GM23248 (cell line): ENCODE results near the gene ARHGAP10. TPM values are rescaled to one million over a fixed set of nuclear protein-coding genes. Genes with fewer than 3 reads are reported as not detected.

ENCODE experiments used
- DNase-seq: peaks from one replicate; pipeline ENCODE4 v3.0.0-alpha.2; 2015
- H2AFZ ChIP-seq: fragments of 200-600 bp; sonication (generic); 2 replicates; pipeline ENCODE4 v1.6.1; 2016; ENCODE audit warnings: antibody characterized with exemption
- H3F3A ChIP-seq: fragments of 200-600 bp; sonication (generic); 2 replicates; pipeline ENCODE4 v1.6.1; 2016; ENCODE audit warnings: mild to moderate bottlenecking, antibody characterized with exemption, mixed run types; ENCODE audit not compliant: insufficient read depth
- H3K27ac ChIP-seq: fragments of 200-600 bp; sonication (generic); 2 replicates; pipeline ENCODE4 v1.5.1; 2016; ENCODE audit warnings: mild to moderate bottlenecking
- H3K27me3 ChIP-seq: fragments of 200-600 bp; sonication (generic); replicated peaks from 2 replicates; pipeline ENCODE4 v1.6.1; 2016; ENCODE audit warnings: mild to moderate bottlenecking; ENCODE audit not compliant: insufficient read depth
- H3K36me3 ChIP-seq: fragments of 200-600 bp; sonication (generic); 2 replicates; pipeline ENCODE4 v1.6.1; 2016; ENCODE audit warnings: low read depth, mild to moderate bottlenecking
- H3K4me1 ChIP-seq: fragments of 200-600 bp; sonication (generic); 2 replicates; pipeline ENCODE4 v1.6.1; 2016; ENCODE audit warnings: mild to moderate bottlenecking; ENCODE audit not compliant: insufficient read depth
- H3K4me2 ChIP-seq: fragments of 200-600 bp; sonication (generic); one replicate; pipeline ENCODE4 v1.6.1; 2016; ENCODE audit warnings: mild to moderate bottlenecking; ENCODE audit not compliant: unreplicated experiment
- H3K4me3 ChIP-seq: fragments of 200-600 bp; sonication (generic); 2 replicates; pipeline ENCODE4 v1.5.1; 2016; ENCODE audit warnings: mild to moderate bottlenecking
- H3K79me2 ChIP-seq: fragments of 200-600 bp; sonication (generic); 2 replicates; pipeline ENCODE4 v1.6.1; 2016; ENCODE audit warnings: mild to moderate bottlenecking; ENCODE audit not compliant: insufficient read depth
- H3K9ac ChIP-seq: fragments of 200-600 bp; sonication (generic); 2 replicates; pipeline ENCODE4 v1.6.1; 2016; ENCODE audit warnings: mild to moderate bottlenecking
- H3K9me2 ChIP-seq: fragments of 200-600 bp; sonication (generic); 2 replicates; pipeline ENCODE4 v1.6.1; 2016; ENCODE audit warnings: mixed run types, mild to moderate bottlenecking, moderate library complexity; ENCODE audit not compliant: insufficient read depth
- H3K9me3 ChIP-seq: fragments of 200-600 bp; sonication (generic); one replicate; pipeline ENCODE4 v1.6.1; 2017; ENCODE audit warnings: low read depth
- H4K20me1 ChIP-seq: fragments of 200-600 bp; sonication (generic); 2 replicates; pipeline ENCODE4 v1.6.0; 2016; ENCODE audit not compliant: insufficient read depth
- EZH2 ChIP-seq: fragments of 200-600 bp; sonication (generic); IDR thresholded peaks from 2 replicates; pipeline ENCODE4 v1.6.1; 2018; ENCODE audit warnings: antibody characterized with exemption, mild to moderate bottlenecking; ENCODE audit not compliant: insufficient read depth, poor library complexity, severe bottlenecking
- EZH2phosphoT487 ChIP-seq: fragments of 200-600 bp; sonication (generic); IDR thresholded peaks from 2 replicates; pipeline ENCODE4 v1.6.1; 2018; ENCODE audit warnings: antibody characterized with exemption, moderate library complexity, mild to moderate bottlenecking, low read depth; ENCODE audit not compliant: insufficient read depth
- WGBS, 2 experiments: methylation state at CpG; one replicate each; pipeline ENCODE4 v1.1.6; 2015 to 2017; ENCODE audit warnings: low lambda C conversion rate in 2 of 2, low coverage in 1 of 2; ENCODE audit errors: missing lambda C conversion rate in 2 of 2; 5-methylcytosine and 5-hydroxymethylcytosine counted together
- in situ Hi-C: fragments of 300-500 bp; cut with MboI; formaldehyde crosslinking; loops from 2 replicates; pipeline ENCODE4 v1.15.0; 2020
- polyA plus RNA-seq: library from polyadenylated mRNA; unstranded; fragments of >200 nt; fragmentation: Nextera tagmentation; extraction: Ambion mirVana; gene quantifications from 2 replicates; pipeline ENCODE4 v1.2.1, GENCODE V29; 2016
- total RNA-seq: library from RNA; depleted of rRNA; stranded (reverse); fragments of >200 nt; shearing (Covaris generic); gene quantifications from 2 replicates; pipeline ENCODE4 v1.2.3, GENCODE V29; 2014

The ARHGAP10 gene
- total and polyA plus RNA-seq, 2 experiments from 2014 or later: 19.5 to 24.8 TPM

- peaks cover 12% of the 10 kb centered on the region; the same call in 1 of the 2 replicates for H4K20me1 ChIP-seq
- WGBS, 2 experiments: 8 to 11% methylated on average over 1 of the region's 1 CpG
- H3K4me2 ChIP-seq: peak overlapping the region; percentile 7
- H3K79me2 ChIP-seq: peaks cover 100% of the 10 kb centered on the region
- H3K9me3 ChIP-seq: no peaks in the 10 kb centered on the region
- no peaks in the 10 kb centered on the region for H3K27me3 ChIP-seq
- no peak overlapping the region for H3K4me3 ChIP-seq
- peak; percentile 23 for DNase-seq
- H3K27ac ChIP-seq: no peak overlapping the region
- H3K9me2 ChIP-seq: no peaks in the 10 kb centered on the region
- in situ Hi-C loops: no loop called here
- H3K4me1 ChIP-seq: peaks cover 16% of the 10 kb centered on the region
- TF ChIP-seq EZH2 (no peak), EZH2phosphoT487 (no peak)
- no peak overlapping the region for H3K9ac ChIP-seq
- no peak overlapping the region for H2AFZ ChIP-seq
- H3K36me3 ChIP-seq: no peaks in the 10 kb centered on the region
- H3F3A ChIP-seq: no peaks in the 10 kb centered on the region; the same call in 1 of the 2 replicates
These were observed 76.6 kb downstream of the ARHGAP10 start for GRCh38 chr4:147808447-147808846.

GRCh38 chr4:147809211-147809610 lies 77.3 kb downstream of the ARHGAP10 start:
- no peak for TF ChIP-seq EZH2
- no peak for TF ChIP-seq EZH2phosphoT487
- in situ Hi-C loops: no loop called here
- 70 to 73% methylated on average over 3 of the region's 3 CpGs for WGBS, 2 experiments
- Histone ChIP-seq H3K4me1 (peaks cover 24% of the 10 kb centered on the region), H3K9me3 (no peaks in the 10 kb centered on the region), H3K27ac (no peak overlapping the region), H3K27me3 (no peaks in the 10 kb centered on the region), H3F3A (peaks cover 4% of the 10 kb centered on the region; the same call in 1 of the 2 replicates), H3K9me2 (no peaks in the 10 kb centered on the region), H3K4me2 (no peak overlapping the region), H2AFZ (no peak overlapping the region), H3K79me2 (peaks cover 100% of the 10 kb centered on the region), H4K20me1 (peaks cover 12% of the 10 kb centered on the region; the same call in 1 of the 2 replicates), H3K9ac (no peak overlapping the region), H3K4me3 (no peak overlapping the region), H3K36me3 (no peaks in the 10 kb centered on the region)
- no peak for DNase-seq

- peaks cover 14% of the 10 kb centered on the region; the same call in 1 of the 2 replicates for H4K20me1 ChIP-seq
- peaks cover 34% of the 10 kb centered on the region for H3K4me1 ChIP-seq
- in situ Hi-C loops: no loop called here
- no peak overlapping the region for H3K9ac ChIP-seq
- H3K79me2 ChIP-seq: peaks cover 100% of the 10 kb centered on the region
- H3F3A ChIP-seq: peaks cover 4% of the 10 kb centered on the region; the same call in 1 of the 2 replicates
- no peak overlapping the region for H3K27ac ChIP-seq
- no peaks in the 10 kb centered on the region for H3K9me3 ChIP-seq
- no peaks in the 10 kb centered on the region for H3K9me2 ChIP-seq
- TF ChIP-seq EZH2phosphoT487 (no peak), EZH2 (no peak)
- DNase-seq: no peak
- no peaks in the 10 kb centered on the region for H3K27me3 ChIP-seq
- H3K4me2 ChIP-seq: no peak overlapping the region
- H3K36me3 ChIP-seq: no peaks in the 10 kb centered on the region
- H2AFZ ChIP-seq: no peak overlapping the region
- no peak overlapping the region for H3K4me3 ChIP-seq
- 73 to 75% methylated on average over 6 of the region's 6 CpGs for WGBS, 2 experiments
These were observed 80.0 kb downstream of the ARHGAP10 start for GRCh38 chr4:147811878-147812277.

GRCh38 chr4:147813109-147813773 lies 81.4 kb downstream of the ARHGAP10 start:
- Histone ChIP-seq H3K9me3 (no peaks in the 10 kb centered on the region), H3K36me3 (no peaks in the 10 kb centered on the region), H3K9ac (peak overlapping the region; percentile 35; the same call in 1 of the 2 replicates), H3K79me2 (peaks cover 100% of the 10 kb centered on the region), H3K27ac (peak overlapping the region; percentile 45), H3K9me2 (no peaks in the 10 kb centered on the region), H3F3A (peaks cover 4% of the 10 kb centered on the region; the same call in 1 of the 2 replicates), H3K27me3 (no peaks in the 10 kb centered on the region), H3K4me2 (peak overlapping the region; percentile 41), H3K4me3 (0 out of 2 replicates have a peak overlapping the region, but pooled peaks have one; percentile 18), H3K4me1 (peaks cover 34% of the 10 kb centered on the region), H2AFZ (peak overlapping the region; percentile 34; the same call in 1 of the 2 replicates), H4K20me1 (peaks cover 5% of the 10 kb centered on the region; the same call in 1 of the 2 replicates)
- peak; percentile 71 for DNase-seq
- in situ Hi-C loops: no loop called here
- TF ChIP-seq EZH2phosphoT487 (no peak), EZH2 (no peak)
- WGBS, 2 experiments: 20 to 24% methylated on average over 7 of the region's 7 CpGs
